Cardiac atrium fibroblast (primary cell): ENCODE measurements around the gene SVOP. TPM values are rescaled to one million over a fixed set of nuclear protein-coding genes. Genes with fewer than 3 reads are reported as not detected.

Experiments used
- total RNA-seq: library from RNA; depleted of rRNA; stranded (reverse); fragments of >200 nt; gene quantifications from 2 replicates; pipeline ENCODE4 v1.2.3, GENCODE V29; 2015

The SVOP gene, protein sequence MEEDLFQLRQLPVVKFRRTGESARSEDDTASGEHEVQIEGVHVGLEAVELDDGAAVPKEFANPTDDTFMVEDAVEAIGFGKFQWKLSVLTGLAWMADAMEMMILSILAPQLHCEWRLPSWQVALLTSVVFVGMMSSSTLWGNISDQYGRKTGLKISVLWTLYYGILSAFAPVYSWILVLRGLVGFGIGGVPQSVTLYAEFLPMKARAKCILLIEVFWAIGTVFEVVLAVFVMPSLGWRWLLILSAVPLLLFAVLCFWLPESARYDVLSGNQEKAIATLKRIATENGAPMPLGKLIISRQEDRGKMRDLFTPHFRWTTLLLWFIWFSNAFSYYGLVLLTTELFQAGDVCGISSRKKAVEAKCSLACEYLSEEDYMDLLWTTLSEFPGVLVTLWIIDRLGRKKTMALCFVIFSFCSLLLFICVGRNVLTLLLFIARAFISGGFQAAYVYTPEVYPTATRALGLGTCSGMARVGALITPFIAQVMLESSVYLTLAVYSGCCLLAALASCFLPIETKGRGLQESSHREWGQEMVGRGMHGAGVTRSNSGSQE
- total RNA-seq, result not detected in 2 replicates

GRCh38 chr12:109020796-109021380 lies at the start of gene SVOP:
TSS of gene SVOP (minus strand) at chr12:109021068. CDS start at chr12:109020868, 200 bp downstream.

DNA sequence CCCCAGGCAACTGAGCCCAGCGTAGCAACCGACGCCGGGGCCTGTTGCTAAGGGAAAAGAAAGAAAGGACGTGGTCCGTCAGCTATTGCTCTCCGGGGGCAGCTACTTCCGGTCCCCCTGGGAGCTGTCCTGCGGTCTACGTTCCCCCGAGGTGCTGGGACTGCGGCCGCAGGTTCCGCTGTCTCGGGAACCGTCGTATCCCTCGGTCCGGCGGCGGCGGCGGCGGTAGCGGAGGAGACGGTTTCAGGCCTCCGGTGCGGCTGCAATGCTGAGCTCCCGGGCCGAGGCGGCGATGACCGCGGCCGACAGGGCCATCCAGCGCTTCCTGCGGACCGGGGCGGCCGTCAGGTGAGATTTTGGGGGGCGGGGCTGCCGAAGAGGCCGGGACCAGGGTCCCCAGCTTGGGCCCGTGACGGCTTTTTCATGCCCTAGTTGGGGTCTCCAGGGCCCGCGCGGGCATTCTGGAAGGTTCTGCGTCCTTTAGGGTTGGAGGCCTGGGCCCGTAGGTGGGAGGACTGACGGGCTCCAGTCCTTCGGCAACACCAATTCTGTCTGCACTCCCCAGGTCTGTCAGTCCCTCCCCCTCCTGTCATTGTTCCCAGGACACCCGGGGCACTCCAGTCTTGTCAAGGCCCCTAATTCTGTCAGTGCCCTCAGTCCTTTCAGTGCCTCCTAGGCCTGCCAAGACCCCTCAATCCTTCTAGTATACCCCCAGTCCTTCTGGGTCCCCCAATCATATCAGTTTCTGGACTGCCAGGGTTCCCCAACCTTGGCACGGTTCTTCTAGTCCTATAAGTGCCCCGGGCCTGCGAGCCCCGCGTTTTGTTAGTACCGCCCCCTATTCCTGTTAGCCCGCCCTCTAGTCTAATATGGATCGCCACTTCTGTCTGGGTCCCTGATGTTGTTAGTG lies 31.8 kb upstream of the SVOP start, which contains the start of gene USP30:
Gene USP30, plus strand, starts transcription at position 163 of the 910 bp plus-strand sequence. Its CDS starts 103 bp downstream, at position 266.

DNA sequence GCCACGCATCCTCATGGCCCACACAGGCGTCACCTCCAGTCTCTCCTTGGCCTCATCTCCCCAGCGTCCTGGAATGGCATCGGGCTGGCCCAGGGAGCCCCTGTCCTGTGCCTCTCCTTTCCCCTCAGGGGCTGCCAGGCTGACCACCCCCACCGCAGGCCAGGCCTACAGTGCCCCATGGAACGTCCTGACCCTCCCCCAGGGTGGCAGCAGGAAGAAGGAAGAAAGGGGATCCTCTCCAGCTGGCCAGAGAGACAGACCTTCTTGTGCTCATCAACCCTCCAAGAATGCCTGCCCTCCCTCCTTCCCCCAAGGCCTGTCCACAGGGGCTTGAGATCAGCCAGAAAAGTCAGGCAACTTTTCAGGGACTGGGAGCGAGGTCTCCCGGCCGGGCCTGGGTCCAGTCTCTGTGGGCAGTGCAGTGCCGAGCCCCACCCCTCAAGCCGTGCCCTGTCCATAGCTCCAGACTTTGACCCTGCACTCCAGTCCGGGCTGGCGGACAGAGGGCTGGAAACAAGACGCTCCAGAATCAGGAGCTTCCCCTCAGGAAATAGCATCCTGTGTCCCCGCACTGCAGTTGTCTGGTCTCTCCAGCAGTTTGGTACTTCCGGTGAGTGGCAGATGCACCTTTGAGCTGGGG lies 141.1 kb downstream of the SVOP start, which contains the start of gene DAO:
Gene DAO, plus strand, starts transcription at position 478 of the 640 bp plus-strand sequence. CDS start 4,915 bp downstream, outside the sequence.

Other genes with a start within 250 kb of the SVOP start
- 17.2 and 17.5 TPM in 2 replicates for gene SSH1, start 163.5 kb downstream of the SVOP start, total RNA-seq
- not detected in 2 replicates for gene DAO, start 141.0 kb downstream of the SVOP start, total RNA-seq
- 4.2 and 14.3 TPM in 2 replicates for gene USP30, start 31.5 kb upstream of the SVOP start, total RNA-seq
- 11.4 and 12.3 TPM in 2 replicates for gene ALKBH2, start 72.4 kb upstream of the SVOP start, total RNA-seq
- 8.4 and 9.9 TPM in 2 replicates for gene UNG, start 76.5 kb upstream of the SVOP start, total RNA-seq
- gene ACACB, start 95.5 kb upstream of the SVOP start, total RNA-seq, result 0.90 and 0.97 TPM in 2 replicates